Right kidney (tissue), 1 donor: ENCODE results near the gene KIF19.
A peak's percentile ranks its signal among the peaks of the same experiment; 100 is the strongest.

Source experiments
- DNase-seq: peaks from one replicate; pipeline ENCODE4 v3.0.0-alpha.2; 2016

The KIF19 gene

GRCh38 chr17:74340470-74341023 is 14.5 kb downstream of the KIF19 start:
- peak; percentile 27 for DNase-seq

- no peak for DNase-seq
Observed at GRCh38 chr17:74342224-74342623, 16.2 kb downstream of the KIF19 start.

- no peak for DNase-seq
Observed at GRCh38 chr17:74343121-74343520, 17.1 kb downstream of the KIF19 start.

GRCh38 chr17:74343526-74344284 is 17.7 kb downstream of the KIF19 start:
- no peak for DNase-seq

GRCh38 chr17:74344658-74345057 is 18.6 kb downstream of the KIF19 start:
- DNase-seq, result no peak

- DNase-seq, result no peak
Observed at GRCh38 chr17:74345433-74346241, 19.6 kb downstream of the KIF19 start.

- DNase-seq, result no peak
Observed at GRCh38 chr17:74347646-74348045, 21.6 kb downstream of the KIF19 start.

- no peak for DNase-seq
Observed at GRCh38 chr17:74349120-74349519, 23.1 kb downstream of the KIF19 start.

GRCh38 chr17:74350486-74350885 is 24.5 kb downstream of the KIF19 start:
- DNase-seq, result no peak

- DNase-seq, result no peak
Observed at GRCh38 chr17:74351552-74352210, 25.7 kb downstream of the KIF19 start.

GRCh38 chr17:74353446-74354060 is 27.5 kb downstream of the KIF19 start:
- DNase-seq, result no peak

GRCh38 chr17:74354123-74354522 is 28.1 kb downstream of the KIF19 start:
- no peak for DNase-seq

- DNase-seq, result no peak
Observed at GRCh38 chr17:74354561-74354960, 28.5 kb downstream of the KIF19 start.

GRCh38 chr17:74355065-74355464 is 29.0 kb downstream of the KIF19 start:
- no peak for DNase-seq

GRCh38 chr17:74356646-74357465 is 30.8 kb downstream of the KIF19 start:
- peak; percentile 78 for DNase-seq

- no peak for DNase-seq
Observed at GRCh38 chr17:74357466-74357809, 31.4 kb downstream of the KIF19 start.

GRCh38 chr17:74358697-74359096 is 32.7 kb downstream of the KIF19 start:
- DNase-seq, result no peak

- DNase-seq, result no peak
Observed at GRCh38 chr17:74359916-74360315, 33.9 kb downstream of the KIF19 start.

- DNase-seq, result no peak
Observed at GRCh38 chr17:74360899-74361229, 34.8 kb downstream of the KIF19 start.

- DNase-seq, result peak; percentile 65
Observed at GRCh38 chr17:74361230-74362068, 35.4 kb downstream of the KIF19 start, which contains the start of gene BTBD17. BTBD17 (minus strand) TSS chr17:74361868; CDS start chr17:74361819, 49 bp downstream.

- no peak for DNase-seq
Observed at GRCh38 chr17:74362069-74362405, 36.0 kb downstream of the KIF19 start.
